ENCODE data around the gene KLHL2.

KLHL2 gene

DNA sequence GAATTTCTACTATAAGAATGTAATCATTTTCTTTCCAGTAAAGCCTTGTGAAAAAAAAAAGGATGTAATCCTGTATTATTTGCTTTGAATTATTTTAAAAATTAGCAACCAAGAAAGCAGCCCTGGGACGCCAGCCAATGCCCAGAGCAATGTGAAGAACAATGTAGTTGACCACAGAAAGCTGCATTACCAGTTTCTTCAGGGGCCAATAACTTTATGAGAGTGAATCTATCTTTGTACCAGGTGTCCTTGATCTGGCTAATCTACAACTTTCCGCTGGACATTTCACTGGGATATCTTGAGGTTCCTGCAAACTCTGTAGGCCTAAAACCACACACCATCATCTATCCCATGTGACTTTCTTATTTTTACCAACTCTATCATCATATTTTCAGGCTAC lies 7.6 kb upstream of the KLHL2 start:
- peak; percentile 68 for DNase-seq (ENCODE audit: low read depth, low spot score)
- TF ChIP-seq, protein P1, sequence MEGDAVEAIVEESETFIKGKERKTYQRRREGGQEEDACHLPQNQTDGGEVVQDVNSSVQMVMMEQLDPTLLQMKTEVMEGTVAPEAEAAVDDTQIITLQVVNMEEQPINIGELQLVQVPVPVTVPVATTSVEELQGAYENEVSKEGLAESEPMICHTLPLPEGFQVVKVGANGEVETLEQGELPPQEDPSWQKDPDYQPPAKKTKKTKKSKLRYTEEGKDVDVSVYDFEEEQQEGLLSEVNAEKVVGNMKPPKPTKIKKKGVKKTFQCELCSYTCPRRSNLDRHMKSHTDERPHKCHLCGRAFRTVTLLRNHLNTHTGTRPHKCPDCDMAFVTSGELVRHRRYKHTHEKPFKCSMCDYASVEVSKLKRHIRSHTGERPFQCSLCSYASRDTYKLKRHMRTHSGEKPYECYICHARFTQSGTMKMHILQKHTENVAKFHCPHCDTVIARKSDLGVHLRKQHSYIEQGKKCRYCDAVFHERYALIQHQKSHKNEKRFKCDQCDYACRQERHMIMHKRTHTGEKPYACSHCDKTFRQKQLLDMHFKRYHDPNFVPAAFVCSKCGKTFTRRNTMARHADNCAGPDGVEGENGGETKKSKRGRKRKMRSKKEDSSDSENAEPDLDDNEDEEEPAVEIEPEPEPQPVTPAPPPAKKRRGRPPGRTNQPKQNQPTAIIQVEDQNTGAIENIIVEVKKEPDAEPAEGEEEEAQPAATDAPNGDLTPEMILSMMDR (IDR thresholded peaks at IDR 0.05; ENCODE audit: low read depth, low read length) = no peak
- H3K4me3 ChIP-seq (ENCODE audit: low read depth, low read length) = no peak overlapping the region
- in situ Hi-C loops (cut with HindIII; ENCODE audit: low sequenced_read_pairs) = no loop called here

DNA sequence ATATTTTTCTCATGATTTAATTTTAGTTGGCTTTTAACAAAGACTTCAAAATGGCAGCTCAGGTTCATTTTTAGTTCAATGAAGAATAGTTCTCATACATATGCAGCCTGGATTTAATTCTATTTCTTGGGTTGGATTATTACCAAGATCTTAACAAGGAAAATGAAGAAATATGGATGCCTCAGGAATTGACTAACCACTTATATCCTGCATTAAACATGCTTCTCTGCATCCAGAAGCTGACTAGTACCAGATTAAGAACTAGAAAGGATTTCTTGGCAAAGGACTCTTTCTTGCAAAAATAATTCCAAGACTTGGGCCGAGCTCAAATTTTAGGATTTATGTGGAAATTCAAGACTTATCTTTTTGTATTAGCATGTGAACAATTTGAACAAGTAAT lies 5.6 kb upstream of the KLHL2 start:
- DNase-seq (ENCODE audit: low read depth, low spot score) = no peak
- H3K4me3 ChIP-seq (ENCODE audit: low read depth, low read length) = no peak overlapping the region
- in situ Hi-C loops (cut with HindIII; ENCODE audit: low sequenced_read_pairs) = no loop called here
- TF ChIP-seq, protein P1 (IDR thresholded peaks at IDR 0.05; ENCODE audit: low read depth, low read length) = no peak

DNA sequence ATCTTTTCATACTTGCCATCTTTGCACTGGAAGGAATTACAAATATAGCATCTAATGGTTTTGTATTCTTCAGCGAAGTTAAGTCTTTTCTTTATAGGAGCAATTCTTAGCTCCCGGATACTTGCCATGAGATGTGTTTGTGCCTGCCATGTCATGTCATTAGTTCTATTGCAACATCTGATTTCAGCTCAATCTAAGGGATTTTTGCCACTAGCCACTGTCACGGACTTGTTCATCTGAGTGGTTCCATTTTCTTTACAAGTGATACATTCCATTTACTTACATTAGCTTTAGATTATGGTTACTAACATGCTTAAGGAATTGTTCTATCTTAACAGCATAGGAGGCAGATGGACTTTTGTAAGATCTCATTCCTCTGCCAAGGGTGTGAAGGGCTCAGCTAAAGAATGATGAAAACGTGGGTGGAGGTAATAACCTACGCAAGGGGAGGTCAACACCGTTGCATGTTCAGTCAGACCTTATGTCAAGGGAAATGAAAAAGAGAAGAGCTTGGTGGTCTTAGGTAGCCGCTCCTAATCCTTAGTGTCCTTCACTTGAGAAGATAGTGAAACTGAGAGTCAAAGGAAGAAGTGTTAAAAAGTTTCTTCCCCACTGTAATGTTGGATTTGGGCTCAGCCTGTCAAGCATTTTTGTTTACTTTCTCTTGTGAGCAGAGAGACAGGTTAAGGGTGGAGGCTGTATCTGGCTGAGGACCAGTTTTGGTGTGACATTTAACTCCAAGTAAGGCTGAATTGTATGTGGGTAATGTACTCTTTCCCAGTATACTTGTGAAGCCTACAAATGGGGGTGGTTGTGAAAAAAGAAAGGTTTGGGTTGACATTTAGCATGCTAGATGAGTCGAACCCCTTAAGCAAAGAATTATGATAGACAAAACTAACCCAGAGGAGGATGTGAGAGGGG lies 3.6 kb upstream of the KLHL2 start:
- DNase-seq (ENCODE audit: low read depth, low spot score) = no peak
- TF ChIP-seq, protein P1 (IDR thresholded peaks at IDR 0.05; ENCODE audit: low read depth, low read length) = no peak
- in situ Hi-C loops (cut with HindIII; ENCODE audit: low sequenced_read_pairs) = no loop called here
- no peak overlapping the region for H3K4me3 ChIP-seq (ENCODE audit: low read depth, low read length)

DNA sequence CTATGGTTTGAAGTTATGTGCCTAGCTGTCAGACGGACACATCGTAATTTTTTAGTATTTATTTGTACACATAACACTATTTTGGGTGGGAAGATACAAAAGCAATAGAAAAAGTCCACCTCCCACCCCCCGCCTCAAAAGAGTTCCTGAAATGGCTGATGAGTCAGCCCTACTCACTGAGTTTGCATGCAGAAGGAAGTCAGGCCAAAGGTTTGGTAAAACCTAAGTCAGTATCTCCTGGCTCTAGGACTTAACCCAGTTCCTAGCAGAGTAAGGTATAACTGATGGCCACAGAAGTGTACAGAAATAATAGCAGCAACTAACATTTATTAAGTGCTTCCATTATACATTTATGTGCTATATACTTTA lies 2.9 kb upstream of the KLHL2 start:
- H3K4me3 ChIP-seq (ENCODE audit: low read depth, low read length) = no peak overlapping the region
- TF ChIP-seq, protein P1 (IDR thresholded peaks at IDR 0.05; ENCODE audit: low read depth, low read length) = no peak
- in situ Hi-C loops (cut with HindIII; ENCODE audit: low sequenced_read_pairs) = no loop called here
- peak; percentile 55 for DNase-seq (ENCODE audit: low read depth, low spot score)

DNA sequence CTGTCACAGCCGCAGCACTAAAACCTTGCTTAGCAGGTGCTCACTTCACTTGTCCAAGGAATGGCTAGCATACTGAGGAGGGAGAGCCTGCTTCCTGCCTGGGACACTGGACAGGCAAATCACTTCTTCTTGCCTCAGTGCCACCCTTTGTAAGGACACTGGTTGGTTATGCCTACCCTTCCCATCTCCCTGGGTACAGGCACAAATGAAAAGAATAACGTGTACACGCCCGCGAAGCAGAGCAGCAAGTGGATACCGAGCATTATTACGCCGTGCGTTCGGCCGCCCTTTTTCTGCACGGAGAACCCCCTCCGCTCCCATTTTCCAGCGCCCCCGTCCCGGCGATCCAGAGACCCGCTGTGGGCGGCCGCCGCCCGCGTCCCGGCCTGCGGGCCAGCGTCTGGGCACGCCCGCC lies 338 bp upstream of the KLHL2 start:
- peak overlapping the region; percentile 84 for H3K4me3 ChIP-seq (ENCODE audit: low read depth, low read length)
- TF ChIP-seq, protein P1 (IDR thresholded peaks at IDR 0.05; ENCODE audit: low read depth, low read length) = no peak
- peak; percentile 45 for DNase-seq (ENCODE audit: low read depth, low spot score)
- in situ Hi-C loops (cut with HindIII; ENCODE audit: low sequenced_read_pairs) = no loop called here

DNA sequence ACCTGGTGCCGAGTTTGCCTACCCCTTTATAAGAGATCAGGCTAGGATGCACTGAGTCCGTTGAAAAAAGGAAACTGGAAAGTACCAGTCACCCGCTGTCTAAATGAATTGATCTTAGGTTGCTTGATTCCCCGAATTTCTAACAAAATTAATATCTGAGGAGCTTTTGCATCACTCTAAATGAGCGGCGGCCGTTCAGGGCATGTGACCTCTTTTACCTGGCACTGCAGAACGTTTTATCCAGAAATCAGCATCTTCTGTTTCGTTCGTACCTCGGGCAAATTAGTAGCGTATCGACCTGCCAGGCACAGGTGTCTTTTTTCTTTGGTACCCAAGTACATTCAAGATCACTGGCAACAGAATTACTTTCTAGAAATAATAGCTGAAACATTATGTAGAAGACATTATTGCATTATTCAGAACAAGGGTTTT lies 876 bp downstream of the KLHL2 start:
- TF ChIP-seq, protein P1 (IDR thresholded peaks at IDR 0.05; ENCODE audit: low read depth, low read length) = no peak
- in situ Hi-C loops (cut with HindIII; ENCODE audit: low sequenced_read_pairs) = no loop called here
- peak overlapping the region; percentile 84 for H3K4me3 ChIP-seq (ENCODE audit: low read depth, low read length)
- DNase-seq (ENCODE audit: low read depth, low spot score) = peak; percentile 32

Measured in astrocyte of the spinal cord (primary cell).